Kidney tubule cell (primary cell): Measurements from ENCODE around the gene B3GALNT2.
A peak's percentile ranks its signal among the peaks of the same experiment; 100 is the strongest.

Experiments
- DNase-seq: peaks from one replicate; pipeline ENCODE4 v3.0.0-alpha.2; 2018; ENCODE audit warnings: low spot score

The B3GALNT2 gene

DNA sequence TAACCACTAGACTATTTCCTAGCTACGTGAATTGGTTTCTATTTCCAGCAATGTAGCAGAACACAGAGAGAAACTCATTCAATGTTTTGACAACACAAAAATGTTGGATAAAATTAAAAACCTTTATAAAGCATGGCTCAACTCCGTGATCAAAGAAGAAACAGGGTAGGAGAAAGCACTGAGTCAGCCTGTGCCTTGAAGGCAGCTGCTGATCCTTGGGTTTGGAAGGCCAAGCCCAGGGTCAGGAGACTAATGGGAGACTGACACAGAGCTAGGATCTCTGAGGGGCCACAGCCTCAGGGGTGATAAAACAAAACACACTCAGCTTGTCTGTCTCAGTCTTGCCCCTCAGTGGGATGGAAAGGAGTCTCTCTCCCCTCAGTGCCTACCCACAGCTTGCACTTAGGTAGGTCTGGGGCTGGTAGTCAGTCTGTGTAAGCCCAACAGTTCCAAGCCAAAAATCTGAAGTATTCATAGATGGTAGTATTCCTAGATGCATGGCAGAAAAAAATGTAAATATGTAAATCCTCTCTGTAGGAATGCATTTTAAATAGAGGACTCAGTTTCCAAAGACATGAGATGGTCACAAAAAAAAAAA lies 53.3 kb downstream of the B3GALNT2 start:
- no peak for DNase-seq

- no peak for DNase-seq
These were observed 53.8 kb downstream of the B3GALNT2 start for GRCh38 chr1:235450433-235450832.

DNA sequence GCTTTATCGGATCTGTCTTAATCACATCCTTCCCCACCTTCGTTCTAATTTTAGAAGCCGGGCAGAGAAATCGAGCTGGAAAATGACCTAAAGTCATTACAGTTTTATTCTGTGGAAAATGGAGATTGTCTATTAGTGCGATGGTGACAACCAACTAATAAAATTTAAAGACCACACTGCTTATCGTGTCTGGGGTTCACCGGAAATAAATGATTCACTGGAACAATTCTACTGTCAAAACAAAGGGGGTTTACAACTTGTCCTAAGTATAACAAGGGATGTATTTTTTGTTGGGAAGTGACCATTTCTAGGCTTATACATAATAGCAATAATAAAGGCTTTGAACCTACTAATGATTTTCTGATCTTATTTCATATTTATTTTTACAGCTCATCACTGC lies 55.6 kb downstream of the B3GALNT2 start:
- no peak for DNase-seq

DNA sequence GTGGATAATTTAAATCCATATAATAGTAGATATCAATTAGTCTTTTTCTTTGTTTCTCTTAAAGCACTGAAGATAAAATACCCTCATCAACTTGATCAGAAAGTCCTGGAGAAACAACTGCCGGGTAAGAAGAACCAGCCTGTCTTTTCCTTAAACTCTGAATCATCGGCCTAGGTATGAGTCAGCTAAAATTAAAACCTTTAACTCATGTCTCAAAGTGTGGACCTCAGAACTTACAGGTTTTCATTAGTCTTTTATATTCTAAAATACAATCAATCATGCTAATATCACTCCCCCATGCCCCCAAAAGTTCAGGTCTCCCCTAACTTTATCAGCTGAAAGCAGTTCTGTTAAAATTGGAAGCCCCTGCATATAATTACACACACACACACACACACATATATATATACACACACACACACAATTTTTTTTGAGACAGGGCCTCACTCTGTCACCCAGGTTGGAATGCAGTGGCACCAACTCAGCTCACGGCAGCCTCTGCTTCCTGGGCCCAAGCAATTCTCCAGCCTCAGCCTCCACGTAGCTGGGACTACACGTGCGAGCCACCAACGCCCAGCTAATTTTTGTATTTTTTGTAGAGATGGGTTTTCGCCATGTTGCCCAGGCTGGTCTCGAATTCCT lies 61.3 kb downstream of the B3GALNT2 start:
- DNase-seq, result peak; percentile 69

GRCh38 chr1:235441159-235441685 lies 63.0 kb downstream of the B3GALNT2 start:
- DNase-seq, result peak; percentile 11

DNA sequence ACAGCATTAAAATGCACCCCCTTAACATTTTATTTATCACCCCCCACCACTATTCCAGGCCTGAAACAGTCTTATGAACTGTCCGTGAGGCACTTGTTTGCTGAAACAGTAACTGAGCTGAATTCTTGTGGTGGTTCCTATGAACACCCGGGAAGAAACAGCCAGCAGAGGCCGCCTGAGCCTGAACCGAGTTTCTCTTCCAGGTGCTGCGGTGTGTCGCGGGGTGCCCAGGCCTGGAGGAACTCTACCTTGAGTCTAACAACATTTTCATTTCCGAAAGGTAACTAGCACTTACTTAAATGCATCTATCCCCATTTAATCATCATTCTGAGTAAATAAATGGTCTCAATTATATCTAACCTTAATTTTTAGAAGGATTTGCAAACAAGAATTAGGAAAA lies 70.3 kb downstream of the B3GALNT2 start:
- no peak for DNase-seq

DNA sequence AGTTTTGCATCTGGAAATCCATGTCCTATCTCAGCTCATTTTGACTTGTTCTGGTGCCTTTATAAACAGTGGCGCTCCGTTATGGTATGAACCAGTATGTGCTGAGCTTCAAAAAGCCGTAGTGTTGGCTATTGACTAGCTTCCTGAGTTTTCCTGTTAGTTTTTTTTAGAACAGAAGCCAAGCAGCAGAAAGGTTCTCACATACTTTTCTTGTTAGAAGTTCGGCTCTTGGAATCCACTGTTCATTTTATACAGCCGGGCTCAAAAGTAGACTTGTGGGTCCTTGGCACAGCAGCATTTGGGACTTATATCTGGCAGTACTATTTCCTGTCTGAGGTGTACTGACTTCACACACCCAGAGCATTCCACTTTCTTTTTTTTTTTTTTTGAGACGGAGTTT lies 73.3 kb downstream of the B3GALNT2 start:
- DNase-seq, result no peak

DNA sequence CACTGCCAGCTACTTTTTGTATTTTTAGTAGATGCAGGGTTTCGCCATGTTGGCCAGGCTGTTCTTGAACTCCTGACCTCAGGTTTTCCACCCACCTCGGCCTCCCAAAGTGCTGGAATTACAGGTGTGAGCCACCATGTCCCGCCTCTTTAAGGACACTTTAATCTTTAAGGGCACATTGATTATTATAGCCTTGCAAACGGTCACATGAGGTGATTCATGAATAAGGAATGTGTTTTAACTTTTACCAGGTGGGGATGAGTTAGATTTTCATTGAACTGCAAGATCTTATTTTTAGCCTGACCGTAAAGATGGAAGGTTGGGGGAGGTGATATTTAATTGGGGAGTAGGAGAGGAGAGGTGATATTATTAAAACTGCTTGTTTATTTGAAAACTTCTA lies 75.1 kb downstream of the B3GALNT2 start:
- DNase-seq, result peak; percentile 39

- DNase-seq, result no peak
These were observed 76.8 kb downstream of the B3GALNT2 start for GRCh38 chr1:235427447-235427846.

DNA sequence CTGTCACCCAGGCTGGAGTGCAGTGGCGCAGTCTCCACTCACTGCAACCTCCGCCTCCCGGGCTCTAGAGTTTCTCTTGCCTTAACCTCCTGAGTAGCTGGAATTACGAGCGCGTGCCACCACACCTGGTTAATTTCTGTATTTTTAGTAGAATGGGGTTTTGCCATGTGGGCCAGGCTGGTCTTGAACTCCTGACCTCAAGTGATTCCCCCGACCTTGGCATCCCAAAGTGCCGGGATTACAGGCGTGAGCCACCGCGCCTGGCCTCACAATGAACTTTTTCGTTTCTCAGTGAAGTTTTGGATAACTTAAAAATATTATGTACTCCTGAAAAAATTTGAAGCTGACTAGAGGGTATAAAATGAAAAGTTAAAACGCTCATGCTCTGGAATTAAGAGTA lies 77.6 kb downstream of the B3GALNT2 start:
- DNase-seq, result no peak

DNA sequence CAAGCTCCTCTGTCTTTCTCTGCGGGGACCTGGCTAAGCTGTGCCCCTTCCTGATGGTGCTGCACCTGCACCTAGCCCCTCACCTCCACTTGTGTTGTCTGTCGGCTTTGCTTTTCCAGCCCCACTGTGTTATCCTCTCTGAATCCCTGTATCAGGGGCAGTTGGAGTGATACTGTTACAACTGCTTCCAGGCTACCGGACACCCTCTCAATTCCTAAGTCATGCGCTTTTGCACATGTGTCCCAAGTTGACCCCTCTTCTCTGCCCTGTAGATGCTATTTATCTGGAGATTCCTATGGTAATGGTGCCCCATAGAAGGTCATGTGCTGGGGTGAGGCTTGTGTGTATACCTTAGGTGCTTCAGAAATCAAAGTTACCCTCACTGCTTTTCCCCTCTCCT lies 78.1 kb downstream of the B3GALNT2 start:
- DNase-seq, result no peak

GRCh38 chr1:235425357-235425756 lies 78.9 kb downstream of the B3GALNT2 start:
- DNase-seq, result no peak

DNA sequence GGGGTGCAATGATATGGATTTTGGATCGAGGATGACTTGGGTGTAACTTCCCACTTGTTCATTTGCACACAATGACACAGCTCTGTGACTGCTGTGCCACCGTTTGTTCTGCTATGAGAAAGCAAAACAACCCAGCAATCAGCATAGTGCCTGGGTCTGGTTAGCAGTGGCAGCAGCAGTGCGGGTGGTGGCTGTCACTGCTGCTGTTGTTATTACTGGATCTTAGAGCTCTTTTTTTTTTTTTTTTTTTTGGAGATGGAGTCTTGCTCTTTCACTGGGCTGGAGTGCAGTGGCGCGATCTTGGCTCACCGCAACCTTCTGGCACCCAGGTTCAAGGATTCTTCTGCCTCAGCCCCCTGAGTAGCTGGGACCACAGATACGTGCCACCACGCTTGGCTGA lies 80.2 kb downstream of the B3GALNT2 start:
- DNase-seq, result no peak

DNA sequence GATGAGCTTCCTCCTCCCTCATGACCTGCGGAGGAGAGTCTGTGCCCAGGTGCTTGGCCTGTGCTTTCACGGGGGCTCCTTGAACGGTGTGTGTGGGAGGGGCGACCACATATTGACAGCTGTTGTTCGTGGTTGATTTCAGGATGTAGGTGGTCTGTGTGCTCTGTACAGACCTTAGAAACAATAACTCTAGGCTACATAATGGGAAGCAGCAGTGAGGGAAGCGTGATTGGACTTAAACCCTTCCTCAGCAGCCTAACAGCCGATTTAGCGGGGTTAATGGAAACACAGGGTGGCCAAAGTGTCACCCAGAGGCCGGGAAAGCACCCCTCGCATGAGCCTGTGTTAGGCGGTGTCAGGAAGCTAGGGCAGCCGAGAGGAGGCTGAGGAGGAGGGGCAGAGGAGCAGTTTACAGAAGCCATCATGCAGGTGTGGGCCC lies 81.0 kb downstream of the B3GALNT2 start:
- no peak for DNase-seq

- no peak for DNase-seq
These were observed 82.5 kb downstream of the B3GALNT2 start for GRCh38 chr1:235421751-235422150.

- DNase-seq, result peak; percentile 77
These were observed 87.1 kb downstream of the B3GALNT2 start for GRCh38 chr1:235417086-235417697.

DNA sequence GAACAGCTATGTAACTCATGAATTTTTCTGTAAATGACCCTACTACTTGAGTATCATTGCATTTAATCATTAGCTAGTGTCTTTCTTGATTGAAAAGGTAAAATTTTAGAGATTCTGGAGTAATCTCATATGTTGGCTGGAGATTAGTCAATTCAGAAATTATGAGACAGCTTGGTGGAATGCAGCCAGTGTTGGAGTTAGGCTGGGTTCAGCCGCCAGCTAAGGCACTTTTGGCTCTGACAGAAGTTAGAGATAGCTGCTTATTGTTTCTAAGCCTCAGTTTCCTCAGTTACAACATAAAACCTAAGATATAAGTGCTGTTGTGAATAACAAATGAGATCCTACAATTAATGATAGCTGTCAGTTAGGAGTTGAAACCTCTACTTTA lies 87.6 kb downstream of the B3GALNT2 start:
- DNase-seq, result no peak

DNA sequence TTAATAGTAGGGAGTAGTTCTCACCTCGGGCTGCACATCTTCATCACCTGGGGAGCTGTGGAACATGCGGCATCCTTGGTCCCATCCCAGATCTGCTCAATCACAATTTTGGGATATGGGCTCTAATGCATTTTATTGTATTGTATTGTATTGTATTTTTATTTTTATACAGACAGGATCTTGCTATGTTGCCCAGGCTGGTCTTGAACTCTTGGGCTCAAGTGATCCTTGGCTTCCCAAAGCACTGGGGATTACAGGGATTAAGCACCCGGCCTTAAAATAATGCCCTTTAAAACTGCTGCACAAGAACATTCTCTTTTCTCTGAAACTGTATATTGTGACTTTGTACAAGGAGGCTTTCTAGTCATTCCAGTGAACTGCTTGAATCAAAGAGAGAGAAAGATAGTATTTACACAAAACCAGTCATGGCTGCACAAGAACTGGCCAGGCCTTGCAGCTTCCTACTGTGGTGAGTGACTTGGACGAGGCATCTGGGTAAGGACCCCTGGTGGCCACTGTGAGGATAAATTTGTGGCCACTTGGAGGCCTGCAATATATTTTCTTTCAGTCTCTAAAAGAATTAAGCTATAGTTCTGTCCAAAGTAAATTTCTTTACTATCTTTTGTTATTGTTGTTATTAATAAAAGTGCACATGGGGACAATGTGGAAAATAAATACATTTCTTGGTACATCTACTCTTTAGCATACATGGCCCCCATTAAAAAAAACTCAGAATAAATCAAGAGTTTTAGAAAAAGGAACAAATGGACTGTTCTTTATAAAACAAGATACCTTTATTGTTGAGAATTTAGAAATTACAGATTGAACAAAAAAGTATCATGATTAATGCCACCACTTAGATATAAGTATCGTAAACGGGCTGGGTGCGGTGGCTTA lies 89.0 kb downstream of the B3GALNT2 start:
- peak; percentile 79 for DNase-seq

DNA sequence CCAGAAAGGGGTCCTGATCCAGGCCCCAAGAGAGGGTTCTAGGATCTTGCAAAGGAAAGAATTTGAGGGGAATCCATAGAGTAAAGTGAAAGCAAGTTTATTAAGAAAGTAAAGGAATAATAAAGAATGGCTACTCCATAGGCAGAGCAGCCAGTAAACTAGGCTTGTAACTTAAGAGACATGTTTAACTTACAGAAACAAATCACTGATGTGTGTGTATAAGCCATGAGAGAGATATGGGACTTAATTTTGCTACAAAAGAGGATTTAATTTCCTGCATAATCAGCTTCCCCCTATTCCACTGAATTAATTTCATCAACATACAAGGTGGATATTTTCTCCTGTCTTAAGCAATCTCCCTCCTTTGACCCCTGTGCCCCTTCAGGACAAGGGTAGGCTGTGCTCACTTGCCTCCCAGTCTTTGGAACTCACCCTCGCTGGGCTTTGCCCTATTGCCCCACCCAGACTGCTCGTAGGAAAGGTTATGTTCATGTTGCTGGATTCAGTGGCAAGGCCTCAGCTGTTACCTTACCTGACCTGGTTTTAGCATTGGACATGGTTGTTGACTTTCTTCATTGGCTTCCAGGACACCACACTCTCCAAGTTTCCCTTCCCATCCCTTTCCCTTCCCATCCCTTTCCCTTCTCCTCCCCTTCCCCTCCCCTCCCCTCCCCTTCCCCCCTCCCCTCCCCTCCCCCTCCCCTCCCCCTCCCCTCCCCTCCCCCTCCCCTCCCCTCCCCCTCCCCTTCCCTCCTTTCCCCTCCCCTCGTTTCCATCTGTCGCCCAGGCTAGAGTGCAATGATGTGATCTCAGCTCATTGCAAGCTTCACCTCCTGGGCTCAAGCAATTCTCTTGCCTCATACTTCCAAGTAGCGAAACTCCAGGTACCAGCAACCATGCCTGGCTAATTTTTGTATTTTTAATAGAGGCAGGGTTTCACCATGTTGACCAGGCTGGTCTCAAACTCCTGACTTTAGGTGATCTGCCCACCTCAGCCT lies 92.5 kb downstream of the B3GALNT2 start:
- DNase-seq, result no peak

- DNase-seq, result no peak
These were observed 93.8 kb downstream of the B3GALNT2 start for GRCh38 chr1:235410467-235410866.
